SK-N-SH (cell line): ENCODE results near the gene DLX4. TPM values are rescaled to one million over a fixed set of nuclear protein-coding genes. Genes with fewer than 3 reads are reported as not detected.
A peak's percentile ranks its signal among the peaks of the same experiment; 100 is the strongest.

Source experiments
- CTCF ChIA-PET: fragments of 300-600, 350-600 bp; formaldehyde crosslinking; extraction: SDS; loops from one replicate; lab custom pipeline; 2021; lab: Yijun Ruan, JAX
- POLR2A ChIA-PET: fragments of 350-600 bp; sonication (Branson Sonifier 250); formaldehyde crosslinking; extraction: SDS; loops from one replicate; lab custom pipeline; 2020; ENCODE audit warnings: antibody characterized with exemption, inconsistent platforms; lab: Yijun Ruan, JAX
- DNase-seq: peaks from one replicate; pipeline ENCODE4 v3.0.0; 2012
- H2AFZ ChIP-seq: fragments of 200-600 bp; sonication (generic); 2 replicates; pipeline ENCODE4 v1.8.1; 2016; ENCODE audit warnings: antibody characterized with exemption, mild to moderate bottlenecking, low read depth
- H3F3A ChIP-seq: fragments of 200-600 bp; sonication (generic); replicated peaks from 2 replicates; pipeline ENCODE3; 2016; ENCODE audit warnings: antibody characterized with exemption, mild to moderate bottlenecking; ENCODE audit not compliant: insufficient read depth
- H3K27ac ChIP-seq, 2 experiments: fragments of 200-500 bp in 1 of 2; fragments of 200-600 bp in 1 of 2; sonication (Bioruptor generic) in 1 of 2; sonication (generic), shearing (Covaris generic) in 1 of 2; 2 replicates each; pipeline versions ENCODE4 v1.5.1 to v1.6.1; 2014 to 2016; ENCODE audit warnings: low read depth in 2 of 2, inconsistent platforms in 1 of 2, low read length in 1 of 2, mild to moderate bottlenecking in 1 of 2, mixed read lengths in 1 of 2
- H3K27me3 ChIP-seq: fragments of 200-600 bp; sonication (generic), shearing (Covaris generic); 2 replicates; pipeline ENCODE4 v1.6.1; 2016; ENCODE audit warnings: mixed run types; ENCODE audit not compliant: insufficient read depth
- H3K36me3 ChIP-seq, 2 experiments: fragments of 200-500 bp in 1 of 2; fragments of 200-600 bp in 1 of 2; sonication (Bioruptor generic) in 1 of 2; sonication (generic) in 1 of 2; replicated peaks in 1 of 2; 2 replicates each; pipeline versions ENCODE3 to v1.5.1; 2014 to 2016; ENCODE audit warnings: low read length in 1 of 2, mild to moderate bottlenecking in 1 of 2; ENCODE audit not compliant: insufficient read depth in 2 of 2, control insufficient read depth in 1 of 2
- H3K4me1 ChIP-seq, 2 experiments: fragments of 200-500 bp in 1 of 2; fragments of 200-600 bp in 1 of 2; sonication (Bioruptor generic) in 1 of 2; sonication (generic), shearing (Covaris generic) in 1 of 2; 2 replicates each; pipeline versions ENCODE4 v1.5.1 to v1.6.1; 2014 to 2016; ENCODE audit warnings: low read depth in 1 of 2, low read length in 1 of 2, mixed run types in 1 of 2; ENCODE audit not compliant: insufficient read depth in 2 of 2, control insufficient read depth in 1 of 2
- H3K4me2 ChIP-seq: fragments of 200-600 bp; sonication (generic), shearing (Covaris generic); 2 replicates; pipeline ENCODE4 v1.6.1; 2017; ENCODE audit warnings: mixed run types
- H3K4me3 ChIP-seq, 2 experiments: fragments of 200-500 bp in 1 of 2; fragments of 200-600 bp in 1 of 2; sonication (Bioruptor generic) in 1 of 2; sonication (generic), shearing (Covaris generic) in 1 of 2; 2 replicates each; pipeline versions ENCODE4 v1.5.1 to v1.8.1; 2014 to 2016; ENCODE audit warnings: low read depth in 2 of 2, inconsistent platforms in 1 of 2, low read length in 1 of 2, mild to moderate bottlenecking in 1 of 2, mixed read lengths in 1 of 2, moderate library complexity in 1 of 2
- H3K79me2 ChIP-seq: fragments of 200-600 bp; sonication (generic); 2 replicates; pipeline ENCODE4 v1.8.1; 2017; ENCODE audit warnings: mild to moderate bottlenecking; ENCODE audit not compliant: insufficient read depth
- H3K9ac ChIP-seq: fragments of 200-600 bp; sonication (generic); 2 replicates; pipeline ENCODE4 v1.6.1; 2017; ENCODE audit warnings: mixed run types
- H3K9me2 ChIP-seq: fragments of 200-600 bp; sonication (generic); 2 replicates; pipeline ENCODE4 v1.6.1; 2017; ENCODE audit warnings: mixed run types
- H3K9me3 ChIP-seq: fragments of 200-600 bp; sonication (generic); 2 replicates; pipeline ENCODE4 v1.6.1; 2017; ENCODE audit warnings: mixed run types, mild to moderate bottlenecking, moderate library complexity
- H4K20me1 ChIP-seq: fragments of 200-600 bp; sonication (generic); 2 replicates; pipeline ENCODE4 v1.6.1; 2017; ENCODE audit warnings: mild to moderate bottlenecking, mixed run types; ENCODE audit not compliant: insufficient read depth
- ELF1 ChIP-seq: IDR thresholded peaks from 2 replicates; pipeline ENCODE4 v1.4.0; 2012
- EZH2phosphoT487 ChIP-seq: fragments of 200-600 bp; sonication (generic); IDR thresholded peaks from 2 replicates; pipeline ENCODE4 v1.6.1; 2017; ENCODE audit warnings: low read depth, mixed run types, mild to moderate bottlenecking, antibody characterized with exemption, moderate library complexity, borderline replicate concordance
- FOSL2 ChIP-seq: IDR thresholded peaks from 2 replicates; pipeline ENCODE4 v1.4.0; 2012; ENCODE audit warnings: low read depth, mild to moderate bottlenecking, moderate library complexity, borderline replicate concordance
- FOXJ3 ChIP-seq: sonication (generic); formaldehyde crosslinking; IDR thresholded peaks from 2 replicates; pipeline ENCODE4 v1.5.1; 2020; ENCODE audit warnings: mild to moderate bottlenecking, missing genetic modification reagents
- FOXM1 ChIP-seq: IDR thresholded peaks from 2 replicates; pipeline ENCODE4 v1.4.0; 2012; ENCODE audit warnings: low read depth, mild to moderate bottlenecking
- GABPA ChIP-seq: IDR thresholded peaks from 2 replicates; pipeline ENCODE4 v1.4.0; 2012; ENCODE audit warnings: low read depth, mild to moderate bottlenecking
- GATA2 ChIP-seq: sonication (generic); formaldehyde crosslinking; IDR thresholded peaks from 2 replicates; pipeline ENCODE4 v1.5.0; 2020; ENCODE audit warnings: mild to moderate bottlenecking, missing genetic modification reagents
- IRF3 ChIP-seq: fragments of 150-350 bp; IDR thresholded peaks from 2 replicates; pipeline ENCODE4 v1.6.1; 2016; ENCODE audit warnings: mild to moderate bottlenecking, low read depth, low read length
- JUND ChIP-seq: IDR thresholded peaks from 2 replicates; pipeline ENCODE4 v1.4.0; 2012
- MAX ChIP-seq: IDR thresholded peaks from 2 replicates; pipeline ENCODE4 v1.4.0; 2012; ENCODE audit warnings: low read depth
- NRF1 ChIP-seq: IDR thresholded peaks from 2 replicates; pipeline ENCODE4 v1.6.1; 2012; ENCODE audit warnings: low read depth, mild to moderate bottlenecking, low read length
- PBX3 ChIP-seq: IDR thresholded peaks from 2 replicates; pipeline ENCODE4; 2012
- RAD21 ChIP-seq: IDR thresholded peaks from 2 replicates; pipeline ENCODE4 v1.6.1; 2012; ENCODE audit warnings: mild to moderate bottlenecking, low read length
- RXRA ChIP-seq: IDR thresholded peaks from 2 replicates; pipeline ENCODE4 v1.4.0; 2012; ENCODE audit warnings: low read depth, mild to moderate bottlenecking, borderline replicate concordance
- SIN3A ChIP-seq: IDR thresholded peaks from 2 replicates; pipeline ENCODE4 v1.6.1; 2012; ENCODE audit warnings: low read depth, mild to moderate bottlenecking, low read length, moderate library complexity, borderline replicate concordance
- SMC3 ChIP-seq: IDR thresholded peaks from 2 replicates; pipeline ENCODE4 v1.6.1; 2012; ENCODE audit warnings: low read depth, low read length, improper control_type of control experiment
- TCF12 ChIP-seq: IDR thresholded peaks from 2 replicates; pipeline ENCODE4 v1.4.0; 2012
- TEAD4 ChIP-seq: IDR thresholded peaks from 2 replicates; pipeline ENCODE4 v1.4.0; 2012; ENCODE audit warnings: mild to moderate bottlenecking, borderline replicate concordance; ENCODE audit not compliant: insufficient read depth
- USF1 ChIP-seq: IDR thresholded peaks from 2 replicates; pipeline ENCODE4 v1.4.0; 2012; ENCODE audit warnings: low read depth, borderline replicate concordance
- YY1 ChIP-seq: IDR thresholded peaks from 2 replicates; pipeline ENCODE4 v1.4.0; 2012; ENCODE audit warnings: low read depth, mild to moderate bottlenecking
- WGBS: methylation state at CpG from one replicate; pipeline ENCODE4 v1.1.6; 2017; ENCODE audit warnings: low lambda C conversion rate; 5-methylcytosine and 5-hydroxymethylcytosine counted together
- polyA plus RNA-seq, 3 experiments: library from polyadenylated mRNA; depleted of rRNA; stranded (reverse); fragments of >200 nt; gene quantifications; 2 replicates each; pipeline ENCODE4 v1.2.3, GENCODE V29; 2012

DLX4 gene
- polyA plus RNA-seq, 1 of the 3 experiments (the other 2 are of a cell fraction), result 0.10 TPM

- H3K27ac ChIP-seq, result no peak overlapping the region
- H3K9ac ChIP-seq, result no peak overlapping the region
- H3K9me3 ChIP-seq, result no peaks in the 10 kb centered on the region
- H4K20me1 ChIP-seq, result no peaks in the 10 kb centered on the region; the same call in 1 of the 2 replicates
- H3K9me2 ChIP-seq, result no peaks in the 10 kb centered on the region
- H3K79me2 ChIP-seq, result no peaks in the 10 kb centered on the region
- ChIA-PET POLR2A (interaction anchor here (1.2 to 1.4 kb wide), 2 partner anchors 134 to 136 kb away, joined by 4 to 5 read pairs; no protein-coding TSS in a partner anchor), CTCF (interaction anchor here (0.7 to 30.0 kb wide), 54 partner anchors 10 to 699 kb away, joined by 3 to 1665 read pairs (median 9); partner anchors contain the start of genes DLX4, ITGA3, KAT7 and NXPH3)
- peaks cover 6 to 12% of the 10 kb centered on the region in 2 experiments; a peak in 1 of 4 replicates for H3K4me1 ChIP-seq
- peak overlapping the region in 1 of 2 experiments; percentile 66; a peak in 1 of 4 replicates for H3K4me3 ChIP-seq
- TF ChIP-seq IRF3 (no peak), USF1 (no peak), EZH2phosphoT487 (no peak; the same call in 1 of the 2 replicates), PBX3 (no peak), ELF1 (no peak), RXRA (no peak), MAX (no peak), JUND (no peak), RAD21 (no peak), SMC3 (no peak), TCF12 (no peak), NRF1 (no peak), SIN3A (no peak), GATA2 (CRISPR knock-in tag) (no peak), FOSL2 (no peak), GABPA (no peak), FOXM1 (no peak), TEAD4 (no peak), YY1 (no peak), FOXJ3 (CRISPR knock-in tag) (no peak)
- peaks cover 13% of the 10 kb centered on the region for H3F3A ChIP-seq
- H2AFZ ChIP-seq, result no peak overlapping the region
- DNase-seq, result no peak
- H3K4me2 ChIP-seq, result peak overlapping the region; percentile 95; the same call in 1 of the 2 replicates
- WGBS, result 18% methylated on average over 7 of the region's 7 CpGs
- no peaks in the 10 kb centered on the region for H3K36me3 ChIP-seq
- H3K27me3 ChIP-seq, result peaks cover 79% of the 10 kb centered on the region
Observed at GRCh38 chr17:49996121-49996494, 27.1 kb downstream of the DLX4 start.
